HG02970 (cell line): ENCODE measurements around the gene STIM1.
"Not testable (repeated sequence)": the region's sequence is repeated elsewhere in the genome, so short reads cannot be mapped to it uniquely, and the experiment has no call there.

ENCODE experiments used
- ATAC-seq: cut with Tn5 transposase; IDR thresholded peaks from one replicate; pipeline ENCODE4 v1.9.1; 2021; ENCODE audit warnings: mild to moderate bottlenecking, moderate library complexity, moderate number of reproducible peaks; ENCODE audit not compliant: unreplicated experiment, low FRiP score

Gene STIM1

GRCh38 chr11:3878258-3878584 is 22.8 kb downstream of the STIM1 start:
- no peak for ATAC-seq

GRCh38 chr11:3879216-3879966 is 23.9 kb downstream of the STIM1 start:
- ATAC-seq, result no peak

- ATAC-seq, result no peak
Observed at GRCh38 chr11:3879967-3880542, 24.6 kb downstream of the STIM1 start.

- ATAC-seq, result no peak
Observed at GRCh38 chr11:3880724-3881123, 25.3 kb downstream of the STIM1 start.

- no peak for ATAC-seq
Observed at GRCh38 chr11:3882655-3883054, 27.2 kb downstream of the STIM1 start.

- no peak for ATAC-seq
Observed at GRCh38 chr11:3885855-3886254, 30.4 kb downstream of the STIM1 start.

- ATAC-seq, result no peak
Observed at GRCh38 chr11:3886985-3887384, 31.5 kb downstream of the STIM1 start.

- ATAC-seq, result no peak
Observed at GRCh38 chr11:3888876-3889275, 33.4 kb downstream of the STIM1 start.

- no peak for ATAC-seq
Observed at GRCh38 chr11:3890014-3890413, 34.5 kb downstream of the STIM1 start.

- ATAC-seq, result no peak
Observed at GRCh38 chr11:3890806-3891205, 35.3 kb downstream of the STIM1 start.

- no peak for ATAC-seq
Observed at GRCh38 chr11:3891751-3892150, 36.3 kb downstream of the STIM1 start.

GRCh38 chr11:3892156-3892555 is 36.7 kb downstream of the STIM1 start:
- no peak for ATAC-seq

- ATAC-seq, result no peak
Observed at GRCh38 chr11:3893311-3893710, 37.8 kb downstream of the STIM1 start.

GRCh38 chr11:3894128-3894731 is 38.8 kb downstream of the STIM1 start:
- peak; percentile 92 for ATAC-seq

- no peak for ATAC-seq
Observed at GRCh38 chr11:3896644-3897043, 41.2 kb downstream of the STIM1 start.

GRCh38 chr11:3900230-3900629 is 44.8 kb downstream of the STIM1 start:
- not testable (repeated sequence) for ATAC-seq

GRCh38 chr11:3901249-3902025 is 46.0 kb downstream of the STIM1 start:
- ATAC-seq, result no peak

GRCh38 chr11:3902441-3902840 is 47.0 kb downstream of the STIM1 start:
- ATAC-seq, result no peak

- no peak for ATAC-seq
Observed at GRCh38 chr11:3903207-3903896, 47.9 kb downstream of the STIM1 start.

GRCh38 chr11:3904228-3904627 is 48.8 kb downstream of the STIM1 start:
- ATAC-seq, result no peak
